ENCODE results near the gene C9orf85.

Gene C9orf85

GRCh38 chr9:71928376-71928775 is 16.9 kb downstream of the C9orf85 start:
- peaks cover 8% of the 10 kb centered on the region; the same call in 1 of the 2 replicates for H3K79me2 ChIP-seq (ENCODE audit: insufficient read depth, low read length)
- H3K36me3 ChIP-seq (ENCODE audit: low read length): no peaks in the 10 kb centered on the region
- peaks cover 12% of the 10 kb centered on the region; the same call in 1 of the 2 replicates for H4K20me1 ChIP-seq (ENCODE audit: low read depth, low read length)
- TF ChIP-seq CTCF (IDR thresholded peaks at IDR 0.05; ENCODE audit: insufficient read depth, low read length, poor library complexity, severe bottlenecking) (no peak), EZH2phosphoT487 (conservative IDR thresholded peaks at IDR 0.05; ENCODE audit: low read length) (no peak)
- H3K27ac ChIP-seq (ENCODE audit: low read depth, low read length): no peak overlapping the region
- no peak overlapping the region for H3K4me3 ChIP-seq (ENCODE audit: insufficient read depth, low read length, poor library complexity, severe bottlenecking)
- no peak overlapping the region for H3K4me2 ChIP-seq (ENCODE audit: low read depth, low read length, poor library complexity, severe bottlenecking)
- no peak overlapping the region for H2AFZ ChIP-seq (ENCODE audit: low read depth, low read length, severe bottlenecking)
- H3K9me3 ChIP-seq (ENCODE audit: insufficient read depth, low read length): no peaks in the 10 kb centered on the region
- no peaks in the 10 kb centered on the region for H3K9me2 ChIP-seq (replicated peaks; ENCODE audit: insufficient read depth, low read length)
- no peaks in the 10 kb centered on the region for H3F3A ChIP-seq (ENCODE audit: insufficient read depth)
- H3K27me3 ChIP-seq (ENCODE audit: low read length): no peaks in the 10 kb centered on the region
- no peak overlapping the region for H3K9ac ChIP-seq (ENCODE audit: low read length)

- Histone ChIP-seq H3K9ac (ENCODE audit: low read length) (no peak overlapping the region), H2AFZ (ENCODE audit: low read depth, low read length, severe bottlenecking) (no peak overlapping the region), H3K9me2 (replicated peaks; ENCODE audit: insufficient read depth, low read length) (no peaks in the 10 kb centered on the region), H3K4me2 (ENCODE audit: low read depth, low read length, poor library complexity, severe bottlenecking) (no peak overlapping the region), H3K27ac (ENCODE audit: low read depth, low read length) (no peak overlapping the region), H3K27me3 (ENCODE audit: low read length) (no peaks in the 10 kb centered on the region), H3K9me3 (ENCODE audit: insufficient read depth, low read length) (no peaks in the 10 kb centered on the region), H3F3A (ENCODE audit: insufficient read depth) (no peaks in the 10 kb centered on the region), H4K20me1 (ENCODE audit: low read depth, low read length) (peaks cover 14% of the 10 kb centered on the region; the same call in 1 of the 2 replicates), H3K36me3 (ENCODE audit: low read length) (no peaks in the 10 kb centered on the region), H3K79me2 (ENCODE audit: insufficient read depth, low read length) (peaks cover 5% of the 10 kb centered on the region; the same call in 1 of the 2 replicates), H3K4me3 (ENCODE audit: insufficient read depth, low read length, poor library complexity, severe bottlenecking) (no peak overlapping the region)
- no peak for TF ChIP-seq CTCF (IDR thresholded peaks at IDR 0.05; ENCODE audit: insufficient read depth, low read length, poor library complexity, severe bottlenecking)
- no peak for TF ChIP-seq EZH2phosphoT487 (conservative IDR thresholded peaks at IDR 0.05; ENCODE audit: low read length)
These were observed 17.4 kb downstream of the C9orf85 start for GRCh38 chr9:71928806-71929205.

- no peaks in the 10 kb centered on the region for H3K36me3 ChIP-seq (ENCODE audit: low read length)
- no peaks in the 10 kb centered on the region for H3F3A ChIP-seq (ENCODE audit: insufficient read depth)
- peaks cover 14% of the 10 kb centered on the region; the same call in 1 of the 2 replicates for H4K20me1 ChIP-seq (ENCODE audit: low read depth, low read length)
- no peak for TF ChIP-seq EZH2phosphoT487 (conservative IDR thresholded peaks at IDR 0.05; ENCODE audit: low read length)
- no peaks in the 10 kb centered on the region for H3K9me2 ChIP-seq (replicated peaks; ENCODE audit: insufficient read depth, low read length)
- no peaks in the 10 kb centered on the region for H3K9me3 ChIP-seq (ENCODE audit: insufficient read depth, low read length)
- H3K79me2 ChIP-seq (ENCODE audit: insufficient read depth, low read length): peaks cover under 1% of the 10 kb centered on the region; the same call in 1 of the 2 replicates
- H3K27me3 ChIP-seq (ENCODE audit: low read length): no peaks in the 10 kb centered on the region
- H3K27ac ChIP-seq (ENCODE audit: low read depth, low read length): no peak overlapping the region
- no peak overlapping the region for H2AFZ ChIP-seq (ENCODE audit: low read depth, low read length, severe bottlenecking)
- H3K4me3 ChIP-seq (ENCODE audit: insufficient read depth, low read length, poor library complexity, severe bottlenecking): no peak overlapping the region
- H3K9ac ChIP-seq (ENCODE audit: low read length): no peak overlapping the region
- no peak overlapping the region for H3K4me2 ChIP-seq (ENCODE audit: low read depth, low read length, poor library complexity, severe bottlenecking)
These were observed 17.8 kb downstream of the C9orf85 start for GRCh38 chr9:71929223-71929622.

- Histone ChIP-seq H3F3A (ENCODE audit: insufficient read depth) (no peaks in the 10 kb centered on the region), H3K4me3 (ENCODE audit: insufficient read depth, low read length, poor library complexity, severe bottlenecking) (no peak overlapping the region), H3K79me2 (ENCODE audit: insufficient read depth, low read length) (no peaks in the 10 kb centered on the region; the same call in 1 of the 2 replicates), H2AFZ (ENCODE audit: low read depth, low read length, severe bottlenecking) (no peak overlapping the region), H3K9me3 (ENCODE audit: insufficient read depth, low read length) (no peaks in the 10 kb centered on the region), H3K9me2 (replicated peaks; ENCODE audit: insufficient read depth, low read length) (no peaks in the 10 kb centered on the region), H3K27me3 (ENCODE audit: low read length) (no peaks in the 10 kb centered on the region), H4K20me1 (ENCODE audit: low read depth, low read length) (peaks cover 14% of the 10 kb centered on the region; the same call in 1 of the 2 replicates), H3K36me3 (ENCODE audit: low read length) (no peaks in the 10 kb centered on the region), H3K27ac (ENCODE audit: low read depth, low read length) (no peak overlapping the region), H3K4me2 (ENCODE audit: low read depth, low read length, poor library complexity, severe bottlenecking) (no peak overlapping the region), H3K9ac (ENCODE audit: low read length) (no peak overlapping the region)
- no peak for TF ChIP-seq EZH2phosphoT487 (conservative IDR thresholded peaks at IDR 0.05; ENCODE audit: low read length)
- TF ChIP-seq CTCF (IDR thresholded peaks at IDR 0.05; ENCODE audit: insufficient read depth, low read length, poor library complexity, severe bottlenecking): no peak
These were observed 18.5 kb downstream of the C9orf85 start for GRCh38 chr9:71929791-71930440.
